ENCODE data around the gene CYP3A7. TPM values are rescaled to one million over a fixed set of nuclear protein-coding genes. Genes with fewer than 3 reads are reported as not detected.
A peak's percentile ranks its signal among the peaks of the same experiment; 100 is the strongest.
"Not testable (repeated sequence)": the region's sequence is repeated elsewhere in the genome, so short reads cannot be mapped to it uniquely, and the experiment has no call there.

The CYP3A7 gene
- total RNA-seq, 1 donor from 2014 or later = not detected

DNA sequence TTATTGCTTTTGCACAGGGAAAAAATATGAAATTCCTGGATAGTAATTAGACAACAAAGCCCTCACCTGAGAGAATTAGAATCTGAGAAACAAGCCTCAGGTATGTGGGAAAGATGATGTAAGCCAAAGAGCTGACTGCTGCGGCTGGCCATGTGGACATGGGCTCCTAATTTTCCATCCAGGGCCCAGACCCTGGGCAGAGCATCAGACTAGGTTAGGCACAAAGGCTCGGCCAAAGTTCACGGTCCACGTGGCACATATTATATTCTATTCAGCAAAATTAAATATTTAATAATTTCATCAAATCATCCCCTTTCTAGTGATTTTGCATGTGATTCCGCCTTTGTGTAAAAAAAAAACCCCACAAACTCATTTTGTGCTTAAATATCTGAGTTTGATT, 43.9 kb upstream of the CYP3A7 start:
- Histone ChIP-seq H3K27me3 (ENCODE audit: control insufficient read depth, insufficient read depth, low read length) (no peaks in the 10 kb centered on the region), H3K36me3 (ENCODE audit: control insufficient read depth, insufficient read depth, low read length) (no peaks in the 10 kb centered on the region), H3K4me3 (ENCODE audit: low read depth, low read length) (no peak overlapping the region)
- no peak for TF ChIP-seq CTCF (IDR thresholded peaks at IDR 0.05; ENCODE audit: insufficient read depth, low read length, poor library complexity, severe bottlenecking)
- no peak for DNase-seq (ENCODE audit: low read depth)

DNA sequence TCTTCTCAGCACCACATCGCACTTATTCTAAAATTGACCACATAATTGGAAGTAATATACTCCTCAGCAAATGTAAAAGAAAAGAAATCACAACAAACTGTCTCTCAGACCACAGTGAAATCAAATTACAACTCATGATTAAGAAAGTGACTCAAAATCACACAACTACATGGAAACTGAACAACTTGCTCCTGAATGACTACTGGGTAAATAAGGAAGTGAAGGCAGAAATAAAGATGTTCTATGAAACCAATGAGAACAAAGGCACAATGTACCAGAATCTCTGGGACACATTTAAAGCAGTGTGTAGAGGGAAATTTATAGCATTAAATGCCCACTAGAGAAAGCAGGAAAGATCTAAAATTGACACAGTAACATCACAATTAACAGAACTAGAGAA, 38.4 kb upstream of the CYP3A7 start:
- H3K36me3 ChIP-seq (ENCODE audit: control insufficient read depth, insufficient read depth, low read length); H3K4me3 ChIP-seq (ENCODE audit: low read depth, low read length); H3K27me3 ChIP-seq (ENCODE audit: control insufficient read depth, insufficient read depth, low read length); DNase-seq (ENCODE audit: low read depth): not testable (repeated sequence)

- Histone ChIP-seq H3K36me3 (ENCODE audit: control insufficient read depth, insufficient read depth, low read length) (no peaks in the 10 kb centered on the region), H3K4me3 (ENCODE audit: low read depth, low read length) (no peak overlapping the region), H3K27me3 (ENCODE audit: control insufficient read depth, insufficient read depth, low read length) (no peaks in the 10 kb centered on the region)
- TF ChIP-seq CTCF (IDR thresholded peaks at IDR 0.05; ENCODE audit: insufficient read depth, low read length, poor library complexity, severe bottlenecking) = no peak
- DNase-seq (ENCODE audit: low read depth) = peak; percentile 19
These were observed 37.6 kb upstream of the CYP3A7 start for GRCh38 chr7:99772565-99772964.

DNA sequence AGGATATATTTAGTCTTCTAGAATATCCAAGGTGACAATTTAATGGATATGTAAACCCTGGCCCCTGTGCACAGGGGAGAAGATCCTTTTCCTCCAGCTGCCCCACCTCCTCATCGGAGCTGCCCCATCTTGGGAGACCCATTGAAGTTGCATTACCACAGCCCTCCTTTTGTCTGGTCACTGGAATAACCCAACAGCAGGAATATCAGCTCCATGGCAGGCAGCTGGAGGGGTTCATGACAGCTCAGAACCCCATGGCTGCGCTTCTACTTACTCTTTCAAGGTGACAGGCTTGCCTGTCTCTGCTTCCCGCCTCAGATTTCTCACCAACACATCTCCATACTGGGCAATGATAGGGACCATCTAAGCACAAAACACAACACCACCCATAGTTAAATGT, 34.5 kb upstream of the CYP3A7 start:
- H3K27me3 ChIP-seq (ENCODE audit: control insufficient read depth, insufficient read depth, low read length); H3K36me3 ChIP-seq (ENCODE audit: control insufficient read depth, insufficient read depth, low read length); H3K4me3 ChIP-seq (ENCODE audit: low read depth, low read length); DNase-seq (ENCODE audit: low read depth): not testable (repeated sequence)

DNA sequence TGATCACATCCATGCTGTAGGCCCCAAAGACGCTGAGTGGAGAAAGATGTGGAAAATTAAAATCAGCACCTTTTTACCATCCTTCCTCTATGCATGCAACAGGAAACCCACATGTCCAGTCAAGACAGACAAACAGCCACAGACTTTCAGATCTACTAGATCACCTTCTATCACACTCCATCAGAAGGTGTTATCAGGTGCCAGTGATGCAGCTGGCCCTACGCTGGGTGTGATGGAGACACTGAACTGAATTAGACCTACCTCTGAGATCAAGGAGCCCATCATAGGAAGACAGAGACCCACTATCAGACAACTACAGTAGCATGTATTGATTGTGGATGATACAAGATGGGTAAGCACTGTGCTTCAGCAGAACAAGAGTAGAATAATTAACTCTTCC, 33.5 kb upstream of the CYP3A7 start:
- Histone ChIP-seq H3K36me3 (ENCODE audit: control insufficient read depth, insufficient read depth, low read length) (no peaks in the 10 kb centered on the region), H3K27me3 (ENCODE audit: control insufficient read depth, insufficient read depth, low read length) (no peaks in the 10 kb centered on the region), H3K4me3 (ENCODE audit: low read depth, low read length) (no peak overlapping the region)
- no peak for DNase-seq (ENCODE audit: low read depth)
- no peak for TF ChIP-seq CTCF (IDR thresholded peaks at IDR 0.05; ENCODE audit: insufficient read depth, low read length, poor library complexity, severe bottlenecking)

DNA sequence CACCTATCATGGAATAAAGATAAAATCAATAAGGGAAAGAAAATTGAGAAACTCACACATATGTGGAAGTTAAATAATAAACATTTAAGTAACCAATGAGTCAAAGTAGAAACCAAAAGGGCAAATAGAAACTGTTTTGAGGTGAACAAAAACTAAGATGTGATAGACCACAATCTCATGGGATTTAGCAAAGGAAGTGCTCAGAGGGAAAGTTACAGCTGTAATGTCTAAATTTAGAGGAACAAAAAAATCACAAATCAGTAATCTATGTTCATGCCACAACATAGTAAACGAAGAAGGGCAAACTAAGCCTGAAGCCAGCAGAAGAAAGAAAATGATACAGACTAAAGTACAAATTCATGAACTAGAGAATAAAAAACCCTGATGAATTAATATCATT, 32.7 kb upstream of the CYP3A7 start:
- TF ChIP-seq CTCF (IDR thresholded peaks at IDR 0.05; ENCODE audit: insufficient read depth, low read length, poor library complexity, severe bottlenecking) = no peak
- no peaks in the 10 kb centered on the region for H3K36me3 ChIP-seq (ENCODE audit: control insufficient read depth, insufficient read depth, low read length)
- H3K4me3 ChIP-seq (ENCODE audit: low read depth, low read length) = no peak overlapping the region
- DNase-seq (ENCODE audit: low read depth) = no peak
- no peaks in the 10 kb centered on the region for H3K27me3 ChIP-seq (ENCODE audit: control insufficient read depth, insufficient read depth, low read length)

DNA sequence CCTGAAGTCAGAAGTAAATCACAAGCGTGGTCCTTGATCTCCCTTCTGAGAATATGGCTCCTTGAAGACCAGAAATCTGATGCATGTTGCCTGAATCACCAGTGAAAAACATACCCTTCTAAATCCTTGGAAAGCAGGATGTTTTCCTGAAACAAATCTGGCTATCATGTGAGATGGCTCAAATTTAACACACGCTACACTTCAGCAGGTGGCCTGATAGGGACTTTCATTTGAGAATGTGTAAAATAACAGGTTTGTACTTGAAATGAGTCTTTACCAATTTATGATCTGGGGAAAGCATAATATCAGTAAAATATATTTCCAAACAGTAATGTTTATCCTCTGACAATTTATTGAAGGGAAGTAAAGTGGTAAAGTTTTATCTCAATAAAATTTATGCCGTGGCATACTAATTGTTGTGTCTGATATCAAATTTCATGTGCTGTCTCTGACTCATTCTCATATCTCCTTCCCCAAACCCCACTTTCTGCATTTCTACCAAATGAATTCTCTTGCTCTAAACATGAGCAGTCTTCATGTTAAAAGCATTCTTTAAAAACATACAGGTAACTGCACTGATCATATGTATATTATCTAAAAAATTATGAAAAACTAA, 31.6 kb upstream of the CYP3A7 start:
- no peak for TF ChIP-seq CTCF (IDR thresholded peaks at IDR 0.05; ENCODE audit: insufficient read depth, low read length, poor library complexity, severe bottlenecking)
- no peaks in the 10 kb centered on the region for H3K36me3 ChIP-seq (ENCODE audit: control insufficient read depth, insufficient read depth, low read length)
- no peaks in the 10 kb centered on the region for H3K27me3 ChIP-seq (ENCODE audit: control insufficient read depth, insufficient read depth, low read length)
- H3K4me3 ChIP-seq (ENCODE audit: low read depth, low read length) = no peak overlapping the region
- DNase-seq (ENCODE audit: low read depth) = no peak
